ENCODE measurements around the gene SLC14A1.

Gene SLC14A1

DNA sequence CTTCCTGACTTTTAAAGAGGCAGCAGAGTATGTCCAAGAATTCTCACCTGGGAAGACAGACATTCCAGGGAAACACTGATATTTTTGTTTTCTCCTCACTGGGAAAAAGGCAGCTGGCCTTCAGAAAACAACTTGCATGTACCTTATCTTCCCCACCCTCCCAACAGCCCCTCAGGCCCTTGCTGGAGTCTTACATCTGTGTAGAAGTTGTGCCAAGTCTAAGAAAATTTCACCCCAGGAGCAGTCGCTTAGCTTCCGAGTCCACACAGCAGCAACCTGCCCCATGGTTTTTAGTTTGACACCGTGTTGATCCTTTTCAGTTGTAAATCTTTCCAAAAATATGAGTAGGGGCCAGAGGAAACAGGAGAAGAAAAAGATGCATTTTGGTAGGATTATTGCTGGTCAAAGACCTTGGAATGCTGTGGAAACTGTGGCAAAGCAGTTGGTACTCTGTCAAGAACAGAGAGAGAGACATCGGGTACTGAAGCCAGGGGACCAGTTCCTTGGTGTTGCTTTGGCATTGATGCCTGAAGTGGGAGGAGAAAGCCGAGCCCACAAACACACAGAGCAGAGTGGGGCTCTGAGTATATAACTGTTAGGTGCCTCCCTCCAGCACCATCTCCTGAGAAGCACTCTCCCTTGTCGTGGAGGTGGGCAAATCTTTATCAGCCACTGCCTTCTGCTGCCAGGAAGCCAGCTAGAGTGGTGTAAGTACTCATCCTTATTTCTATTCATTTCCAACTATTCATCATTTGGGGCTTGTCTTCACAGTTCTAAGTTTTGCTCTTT lies at the start of gene SLC14A1:
SLC14A1 (plus strand) TSS at position 615 of the 789 bp plus-strand sequence. CDS start 6,140 bp downstream, outside the sequence.
- no peak for DNase-seq

DNA sequence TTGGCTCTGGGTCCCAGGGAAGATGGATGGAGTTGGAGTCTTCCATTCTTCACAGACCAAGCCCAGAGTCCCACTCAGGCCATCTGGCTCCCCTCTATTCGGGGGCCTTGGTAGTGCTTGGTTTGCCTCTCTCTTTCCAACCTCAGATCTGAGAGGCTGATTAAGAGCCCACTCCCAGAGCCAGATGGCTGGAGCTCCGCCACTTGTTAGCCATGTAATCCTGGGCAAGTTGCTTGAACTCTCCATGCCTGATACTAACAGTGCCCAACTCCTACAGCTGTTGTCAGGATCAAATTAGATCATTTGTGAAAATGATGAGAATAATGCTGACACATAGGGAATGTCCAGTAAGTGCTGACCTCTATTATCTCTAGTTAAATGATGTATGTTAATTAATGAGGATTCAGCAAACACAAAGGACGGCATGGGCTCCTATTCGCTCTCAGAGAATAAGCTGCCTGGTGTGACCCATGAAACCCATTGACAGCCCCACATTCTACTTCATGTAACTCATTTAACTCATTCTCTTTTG lies 46.6 kb upstream of the SLC14A1 start:
- no peak for DNase-seq

DNA sequence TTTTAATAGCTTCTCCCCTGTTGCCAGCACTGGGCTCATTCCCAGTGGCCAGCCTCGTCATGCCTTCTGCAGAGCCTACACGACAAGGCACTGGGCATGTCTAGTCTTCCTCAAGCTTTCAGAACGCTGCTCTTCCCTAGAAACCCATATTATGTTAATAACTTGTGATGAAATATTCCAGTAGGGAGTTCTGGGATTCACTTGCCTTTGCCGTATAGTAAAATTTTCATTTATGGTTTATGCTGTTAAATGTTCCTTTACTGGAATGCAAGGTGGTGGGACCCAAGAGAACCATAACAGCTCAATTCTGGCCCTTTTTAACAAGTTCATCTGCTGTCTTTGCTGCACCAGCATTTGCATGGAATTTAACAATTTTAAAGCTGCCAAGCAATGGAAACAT lies 45.5 kb upstream of the SLC14A1 start:
- no peak for DNase-seq

DNA sequence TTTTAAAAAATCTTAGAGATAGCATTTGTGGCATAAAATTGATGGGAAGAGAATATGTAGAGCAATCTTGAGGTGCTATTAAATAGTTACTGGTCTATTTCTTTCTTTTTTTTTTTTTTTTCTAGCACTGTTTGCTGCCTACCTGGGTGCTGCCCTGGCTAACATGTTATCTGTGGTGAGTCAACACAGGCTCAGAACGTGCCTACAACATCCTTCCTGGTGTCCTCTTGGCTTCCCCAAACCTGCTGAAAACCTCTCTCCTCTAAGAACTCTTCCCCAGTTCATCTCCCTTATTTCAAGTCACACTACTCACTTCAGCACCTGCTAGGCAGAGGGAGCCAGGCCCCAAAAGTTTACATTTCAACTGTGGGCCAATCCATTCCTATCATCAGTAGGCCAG lies 45.1 kb upstream of the SLC14A1 start:
- no peak for DNase-seq

DNA sequence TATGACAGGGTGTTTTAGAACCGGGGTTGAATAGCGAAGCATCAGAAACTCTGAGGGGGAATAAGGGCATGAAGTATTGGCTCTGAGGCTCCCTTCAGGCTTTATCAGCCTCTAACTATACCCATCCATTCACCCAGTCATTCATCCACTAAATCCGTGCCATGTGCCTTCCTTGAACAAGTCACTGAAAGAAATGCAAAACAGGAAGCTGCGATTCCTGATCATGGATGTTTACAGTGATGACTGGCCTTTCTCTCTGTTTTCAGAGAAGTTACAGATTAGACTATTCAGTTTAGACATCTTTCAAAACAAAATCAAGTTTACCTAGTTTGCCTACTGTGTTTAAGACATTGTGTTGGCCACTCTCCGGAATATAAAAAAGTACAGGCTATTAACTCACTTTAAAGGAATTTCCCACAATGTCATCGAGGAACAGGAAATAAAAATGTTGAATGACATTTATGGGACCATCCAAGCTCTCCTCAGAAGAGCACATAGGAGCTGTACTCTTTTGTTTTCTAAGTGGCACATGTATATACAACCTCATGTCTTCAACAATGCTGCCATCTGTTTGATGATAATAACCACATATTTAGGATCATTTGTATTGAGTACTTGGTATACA lies 43.8 kb upstream of the SLC14A1 start:
- DNase-seq, result no peak

DNA sequence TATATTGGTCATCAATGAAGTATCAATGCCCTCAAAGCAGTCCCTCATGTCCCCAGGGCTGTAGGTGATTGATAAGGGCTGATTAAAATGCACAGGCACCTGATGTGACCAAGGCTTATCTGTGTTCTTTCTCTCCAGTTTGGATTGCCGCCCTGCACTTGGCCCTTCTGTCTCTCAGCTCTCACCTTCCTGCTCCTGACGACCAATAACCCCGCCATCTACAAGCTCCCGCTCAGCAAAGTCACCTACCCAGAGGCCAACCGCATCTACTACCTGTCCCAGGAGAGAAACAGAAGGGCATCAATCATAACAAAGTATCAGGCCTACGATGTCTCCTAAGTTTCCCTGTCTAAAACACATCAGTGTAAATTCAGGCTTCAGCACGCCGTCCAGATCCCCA lies 41.8 kb upstream of the SLC14A1 start:
- no peak for DNase-seq

DNA sequence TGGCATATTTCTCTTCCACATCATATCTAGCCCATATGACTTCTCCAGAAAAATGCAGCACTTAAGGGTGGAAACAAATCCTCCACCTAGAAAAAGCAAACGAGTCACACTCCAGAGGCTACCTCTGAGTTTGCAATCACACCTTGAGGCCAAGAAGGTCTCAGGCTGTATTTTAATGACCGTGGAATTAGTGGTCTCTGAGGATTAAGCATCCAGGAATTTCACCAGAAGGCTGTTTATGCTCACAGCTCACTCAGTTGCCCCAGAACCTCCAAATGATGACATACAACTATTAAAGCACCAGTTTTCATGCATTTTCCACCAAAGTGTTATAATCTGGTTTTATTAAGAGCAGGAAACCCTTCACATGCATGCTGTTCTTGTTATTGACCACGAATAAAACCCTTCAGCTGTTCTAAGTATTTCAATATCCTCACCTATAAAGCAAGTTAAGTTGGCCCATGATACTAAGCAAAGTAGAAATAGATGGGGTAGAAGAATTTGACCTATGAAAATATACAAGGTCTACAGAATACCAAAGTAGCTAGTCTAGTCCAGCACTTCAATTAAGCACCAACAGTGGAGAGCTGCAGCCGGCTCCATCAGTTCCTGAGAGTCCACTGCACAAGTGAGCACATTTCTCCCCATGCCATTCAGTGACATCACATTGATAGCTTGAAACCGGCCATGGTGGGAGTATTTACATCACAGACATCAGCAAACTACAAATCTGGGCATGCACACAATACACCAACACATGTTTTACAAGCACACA lies 39.5 kb upstream of the SLC14A1 start:
- DNase-seq, result no peak

DNA sequence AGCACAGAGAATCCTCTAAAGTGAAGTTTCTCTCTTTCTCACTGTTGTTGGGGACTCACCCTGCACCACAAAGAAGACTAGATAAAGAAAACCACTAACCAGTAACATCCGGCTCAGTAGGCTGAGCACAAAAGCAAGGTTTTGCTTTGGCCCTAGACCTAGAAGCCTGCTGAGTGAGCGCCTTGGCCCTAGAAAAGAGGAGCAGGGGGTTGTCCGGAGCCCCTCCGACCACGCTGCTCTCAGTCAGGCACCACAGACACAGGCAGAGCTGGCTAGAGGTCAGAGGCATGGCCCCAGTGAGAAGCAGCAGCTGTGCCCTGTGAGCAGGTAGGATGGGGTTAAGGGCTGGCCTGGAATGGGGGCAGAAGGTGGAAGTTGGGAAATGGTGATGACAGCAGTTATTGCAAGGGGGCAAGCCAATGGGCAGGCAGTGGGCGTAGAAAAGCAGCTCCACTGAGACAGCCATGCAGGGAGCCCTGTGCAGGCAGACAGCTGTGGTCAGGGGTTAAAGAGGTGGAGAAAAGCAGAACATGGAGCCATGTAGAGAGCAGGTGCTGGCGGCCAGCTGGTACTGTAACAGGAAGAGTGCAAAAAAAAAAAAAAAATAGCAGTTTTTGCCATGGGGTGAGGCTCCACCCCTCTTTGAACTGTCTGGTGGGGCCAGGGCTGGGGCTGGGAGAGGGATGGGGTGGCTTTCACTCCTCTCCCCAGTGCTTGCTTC lies 36.9 kb upstream of the SLC14A1 start:
- DNase-seq, result peak; percentile 70 to 78

DNA sequence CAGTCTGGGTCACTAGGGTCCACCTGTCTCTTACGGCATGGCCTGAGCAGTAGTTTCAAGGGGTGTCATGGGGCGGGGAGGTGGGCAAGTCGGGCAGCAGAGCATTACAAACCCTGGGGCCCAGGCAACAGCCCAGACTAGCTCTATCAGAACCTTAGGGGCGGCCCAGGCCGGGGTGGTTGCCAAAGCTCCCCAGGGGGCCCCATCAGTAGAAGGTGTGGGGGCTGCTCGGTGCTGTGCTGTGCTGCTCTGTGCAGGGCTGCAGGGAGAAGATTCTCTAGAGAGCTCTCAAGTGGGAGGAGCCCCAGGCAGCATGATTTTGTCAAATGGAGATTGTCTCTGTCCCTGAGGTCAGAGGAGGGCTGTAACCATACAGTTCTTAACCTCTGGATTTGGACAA lies 36.4 kb upstream of the SLC14A1 start:
- DNase-seq, result peak; percentile 25 to 30

DNA sequence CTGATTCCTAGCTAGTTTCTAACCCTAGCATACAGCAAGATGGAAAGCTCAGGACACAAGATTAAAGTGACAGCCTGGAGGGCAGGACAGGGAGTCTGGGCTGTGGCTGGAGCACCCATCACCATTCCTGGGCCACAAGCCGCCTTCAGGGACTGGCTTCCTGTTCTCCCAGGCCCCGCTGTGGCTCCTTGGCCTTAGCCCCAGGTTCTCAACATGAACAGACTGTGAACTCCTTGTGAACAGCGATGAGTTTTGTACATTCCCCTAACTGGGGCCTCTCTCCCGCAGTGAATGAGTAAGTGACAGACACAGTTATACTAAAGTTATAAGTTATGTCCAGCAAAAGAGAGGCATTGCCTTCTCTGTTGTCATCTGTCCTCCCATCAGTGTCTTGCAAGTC lies 35.9 kb upstream of the SLC14A1 start:
- no peak for DNase-seq

DNA sequence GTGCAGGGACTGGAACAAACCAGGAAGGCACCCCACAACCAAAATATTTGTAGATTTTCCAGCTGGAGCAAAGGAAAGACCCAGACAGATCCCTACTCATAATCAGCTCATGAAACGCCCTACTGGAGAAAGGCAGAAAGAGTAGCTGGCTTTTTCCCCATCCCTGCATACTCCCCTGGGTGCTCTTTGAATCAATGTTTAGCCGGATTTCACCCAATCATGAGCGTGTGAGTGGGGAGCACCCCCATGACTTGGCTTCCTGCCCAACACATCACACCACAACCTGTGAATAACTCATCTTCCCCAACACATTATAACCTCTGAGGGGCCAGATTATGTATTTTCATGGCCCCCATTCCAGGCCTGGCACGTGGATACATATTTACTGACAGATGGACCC lies 35.1 kb upstream of the SLC14A1 start:
- DNase-seq, result peak; percentile 54 to 61

DNA sequence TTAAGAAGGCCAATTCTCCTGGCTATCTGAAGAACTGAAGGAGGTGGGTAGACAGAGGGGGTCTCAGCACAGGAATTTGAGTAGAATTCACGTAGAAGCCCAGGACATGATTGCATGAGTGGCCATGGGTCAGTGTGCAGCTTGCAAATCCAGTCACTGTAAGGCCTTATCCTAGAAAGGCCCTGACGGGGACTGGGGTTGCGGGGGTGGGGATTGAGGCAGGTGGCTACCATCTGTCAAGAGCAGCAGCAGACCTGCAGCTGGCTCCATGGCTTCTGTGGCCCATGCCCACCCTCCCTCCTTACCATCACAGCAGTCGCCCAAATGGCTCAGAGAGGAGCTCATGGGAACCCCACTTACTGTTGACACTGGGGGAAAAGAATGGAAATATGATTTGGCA lies 34.6 kb upstream of the SLC14A1 start:
- no peak for DNase-seq

DNA sequence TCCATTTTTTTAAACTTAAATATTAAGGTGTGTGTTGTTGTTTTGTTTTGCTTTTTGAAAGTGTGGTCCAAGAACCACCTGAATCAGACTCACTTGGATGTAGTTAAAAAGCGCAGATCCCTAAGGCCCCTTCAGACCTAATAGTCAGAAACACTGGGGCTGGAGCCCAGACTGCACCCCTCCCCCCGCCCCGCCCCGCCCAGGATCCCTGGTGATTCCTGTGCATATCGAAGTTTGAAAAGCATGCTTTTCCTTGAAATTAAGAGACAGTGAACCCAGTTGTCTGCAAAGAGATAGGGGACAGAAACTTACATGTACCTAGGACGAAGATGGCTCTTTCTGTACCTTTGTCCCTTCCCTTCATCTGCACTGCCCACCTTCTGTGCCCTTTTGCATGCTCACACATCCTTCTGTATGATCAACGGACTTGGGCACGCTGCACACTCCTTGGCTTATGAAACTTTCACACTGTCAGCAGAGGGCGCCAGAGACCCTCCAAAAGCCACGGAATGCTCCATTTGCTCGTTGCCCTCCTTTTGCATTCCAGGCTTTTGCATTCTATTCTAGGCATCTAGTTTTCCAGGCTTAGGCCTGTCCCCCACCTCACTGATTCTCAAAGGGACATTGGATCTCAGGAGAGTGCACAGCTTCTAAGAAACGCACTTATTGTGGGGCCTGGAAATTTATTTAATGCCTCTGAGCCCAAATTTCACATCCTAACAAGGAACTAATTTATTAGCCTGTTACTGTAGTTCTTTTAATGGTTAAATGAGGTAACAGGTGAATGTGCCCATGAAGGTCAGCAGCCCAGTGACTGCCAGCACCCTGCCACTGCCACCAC lies 32.8 kb upstream of the SLC14A1 start:
- peak; percentile 73 to 78 for DNase-seq

DNA sequence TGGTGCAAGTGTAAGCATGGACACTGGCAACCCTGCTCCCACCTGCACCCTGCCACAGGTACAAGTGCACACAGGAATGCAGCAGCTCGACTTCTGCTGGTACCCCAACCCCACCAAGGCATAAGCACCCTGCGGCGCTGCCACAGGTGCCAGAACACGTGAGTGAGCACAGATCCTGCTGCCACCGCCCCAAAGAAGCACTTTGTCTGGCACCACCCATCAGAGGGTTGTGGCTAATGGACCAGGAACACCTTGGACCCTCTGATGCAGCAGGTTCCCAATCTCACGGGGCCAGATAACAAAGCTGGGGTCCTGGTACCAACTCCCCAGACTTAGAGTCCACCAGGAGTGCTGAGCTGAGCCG lies 32.2 kb upstream of the SLC14A1 start:
- DNase-seq, result no peak

DNA sequence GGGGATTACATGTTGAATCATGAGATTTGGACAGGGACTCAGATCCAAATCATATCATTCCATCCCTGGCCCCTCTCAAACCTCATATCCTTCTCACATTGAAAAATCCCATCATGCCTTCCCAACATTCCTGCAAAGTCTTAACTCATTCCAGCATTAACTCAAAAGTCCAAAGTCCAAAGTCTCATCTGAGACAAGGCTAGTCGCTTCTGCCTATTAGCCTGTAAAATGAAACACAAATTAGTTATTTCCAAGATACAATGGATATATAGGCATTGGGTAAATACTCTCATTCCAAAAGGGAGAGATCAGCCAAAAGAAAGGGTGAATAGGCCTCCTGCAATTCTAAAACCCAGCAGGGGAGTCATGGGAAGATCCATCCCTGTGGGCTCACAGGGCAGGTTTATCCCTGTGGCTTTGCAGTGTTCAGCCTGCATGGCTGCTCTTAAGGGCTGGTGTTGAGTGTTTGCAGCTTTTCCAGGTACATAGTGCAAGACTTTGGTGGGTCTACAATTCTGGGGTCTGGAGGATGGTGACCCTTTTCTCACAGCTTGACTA lies 21.2 kb upstream of the SLC14A1 start:
- DNase-seq, result no peak

DNA sequence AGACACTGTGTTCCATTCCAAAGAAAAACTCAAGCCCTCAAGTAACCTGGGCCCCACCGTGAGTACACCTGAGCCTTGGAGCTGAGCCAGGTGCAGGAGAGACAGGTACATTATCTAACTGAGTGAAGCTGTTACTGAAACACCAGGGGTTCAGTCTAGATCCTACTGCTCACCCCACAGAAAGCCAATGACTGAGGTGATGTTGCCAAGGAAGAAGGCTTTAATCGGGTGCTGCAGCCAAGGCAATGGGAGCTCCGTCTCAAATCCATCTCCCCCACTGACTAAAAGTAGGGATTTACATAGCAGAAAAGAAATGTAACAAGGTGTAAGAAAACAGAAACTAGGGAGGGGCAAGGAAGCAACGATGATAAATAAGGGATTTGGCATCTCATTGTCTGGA lies 15.2 kb upstream of the SLC14A1 start:
- no peak for DNase-seq

DNA sequence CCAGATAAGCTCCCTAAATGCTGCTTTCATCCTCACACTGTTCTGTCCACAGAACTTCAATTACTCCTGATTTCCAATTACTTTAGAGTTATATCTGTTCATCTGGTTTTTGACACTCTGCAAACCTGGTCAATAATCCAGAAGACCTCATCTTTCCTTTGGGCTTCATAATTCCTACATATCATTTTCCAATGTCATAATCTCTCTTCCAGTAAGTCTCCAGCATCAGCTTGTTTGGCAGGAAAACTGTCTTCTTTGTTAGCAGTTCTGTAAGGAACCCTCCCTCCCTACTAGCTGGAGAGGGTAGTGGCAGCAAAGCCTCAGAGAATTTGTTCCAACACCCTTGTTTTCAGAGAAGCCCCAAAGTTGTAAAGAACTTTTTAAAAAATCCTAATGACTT lies 11.9 kb upstream of the SLC14A1 start:
- DNase-seq, result no peak

DNA sequence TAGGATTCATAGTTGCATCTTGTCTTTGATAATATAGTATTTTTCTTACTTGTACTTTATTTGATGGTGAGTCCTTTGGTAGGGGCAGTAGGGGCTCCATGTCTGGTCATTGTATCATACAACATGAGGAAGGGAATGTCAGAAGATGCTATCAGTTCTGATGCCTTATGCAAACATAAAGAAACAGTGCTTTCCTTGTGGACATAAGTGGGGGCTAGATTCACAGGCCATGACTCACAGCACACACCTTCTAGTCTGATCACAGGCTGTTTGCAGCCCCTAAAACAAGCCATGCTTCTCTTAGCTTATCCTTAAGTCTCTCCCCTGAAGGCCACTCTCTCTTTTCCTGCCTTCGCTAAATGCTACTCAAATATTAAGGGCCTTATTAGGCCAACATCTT lies 10.7 kb upstream of the SLC14A1 start:
- DNase-seq, result no peak

DNA sequence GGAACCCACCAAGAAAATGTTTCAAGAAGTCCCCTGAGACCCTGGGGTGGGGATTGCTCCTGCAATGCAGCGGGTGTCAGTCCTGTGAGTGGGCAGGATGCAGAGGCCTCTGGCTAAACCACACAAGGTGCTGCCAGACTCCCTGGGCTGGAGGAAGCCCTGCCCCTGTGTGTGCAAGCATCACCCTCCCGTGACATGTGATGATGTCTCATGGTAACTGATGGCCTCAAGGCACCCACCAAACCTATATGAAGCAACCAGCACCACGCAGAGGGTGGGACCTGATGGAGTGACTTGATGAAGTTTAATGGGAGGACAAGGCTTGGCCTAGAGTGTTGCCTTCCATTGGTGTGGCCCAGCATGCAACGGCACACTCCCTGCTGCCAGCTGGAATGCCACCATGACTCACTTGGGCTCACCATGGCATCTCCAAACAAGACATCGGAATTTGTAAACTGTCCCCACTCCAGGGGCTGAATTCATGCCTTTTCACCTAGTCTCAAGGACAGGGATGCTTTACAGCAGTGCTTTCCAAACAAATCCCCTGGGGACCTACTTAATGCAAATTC lies 8.7 kb upstream of the SLC14A1 start:
- no peak for DNase-seq

DNA sequence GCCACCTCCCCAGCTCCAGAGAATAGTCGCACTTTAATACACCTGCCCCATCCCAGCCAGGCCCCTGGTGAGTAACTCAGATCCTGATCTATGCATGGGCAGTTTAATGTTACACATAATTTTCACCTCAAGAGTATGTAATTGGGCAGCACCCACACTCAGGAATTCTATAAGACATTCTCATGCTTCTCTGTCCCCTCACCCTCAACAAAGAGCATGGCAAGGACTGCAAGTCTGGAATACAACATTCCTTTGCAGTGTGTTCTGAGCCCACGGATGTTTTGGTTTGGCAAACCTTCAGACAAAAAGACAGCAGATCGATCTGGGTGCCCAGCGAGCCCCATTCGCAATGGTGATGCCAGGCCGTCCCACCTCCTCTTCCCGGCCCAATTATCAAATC lies 4.9 kb upstream of the SLC14A1 start:
- DNase-seq, result no peak

DNA sequence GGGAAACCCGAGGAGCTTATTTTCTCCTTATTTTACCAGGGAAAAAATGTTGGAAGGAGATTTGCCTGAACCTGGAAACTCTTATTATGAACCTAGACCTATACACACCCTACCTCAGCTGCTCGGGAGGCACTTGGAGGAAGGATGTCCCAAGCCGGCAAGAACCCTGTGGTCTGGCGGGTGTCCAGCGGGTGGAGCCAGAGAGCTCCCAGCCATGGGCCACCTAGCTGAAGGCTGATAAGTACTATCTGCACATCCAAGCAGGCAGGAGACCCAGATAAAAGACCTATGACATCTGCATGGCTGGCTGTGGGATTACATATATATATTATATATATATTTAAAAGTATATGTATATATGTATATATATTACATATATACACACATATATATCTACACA lies 1.1 kb upstream of the SLC14A1 start:
- DNase-seq, result peak; percentile 60 to 66
